Liver (tissue), 9 donors: ENCODE results near the gene ABCG5. TPM values are rescaled to one million over a fixed set of nuclear protein-coding genes. Genes with fewer than 3 reads are reported as not detected.

Experiments used
- DNase-seq: peaks from one replicate; pipeline ENCODE4 v3.0.0-alpha.2; 2017; ENCODE audit warnings: low spot score
- H3K27ac ChIP-seq, 2 donors: one replicate each; pipeline ENCODE4 v1.7.0; 2013; ENCODE audit warnings: inconsistent platforms in 2 of 2, low read length in 2 of 2, control low read depth in 1 of 2, low read depth in 1 of 2, mild to moderate bottlenecking in 1 of 2
- H3K27me3 ChIP-seq, 4 donors: one replicate each; pipeline versions ENCODE4 v1.6.1 to v1.7.0; 2013; ENCODE audit warnings: low read length in 3 of 4, inconsistent platforms in 1 of 4, mild to moderate bottlenecking in 1 of 4, moderate library complexity in 1 of 4; ENCODE audit not compliant: control insufficient read depth in 4 of 4, insufficient read depth in 4 of 4
- H3K36me3 ChIP-seq, 4 donors: one replicate each; pipeline versions ENCODE4 v1.6.1 to v1.7.0; 2013; ENCODE audit warnings: low read length in 3 of 4, mild to moderate bottlenecking in 3 of 4, low read depth in 1 of 4, moderate library complexity in 1 of 4; ENCODE audit not compliant: control insufficient read depth in 4 of 4, insufficient read depth in 3 of 4
- H3K4me1 ChIP-seq, 4 donors: one replicate each; pipeline versions ENCODE4 v1.6.1 to v1.7.0; 2013; ENCODE audit warnings: low read length in 3 of 4, mild to moderate bottlenecking in 3 of 4, moderate library complexity in 1 of 4; ENCODE audit not compliant: control insufficient read depth in 4 of 4, insufficient read depth in 4 of 4
- H3K4me3 ChIP-seq, 3 donors: one replicate each; pipeline versions ENCODE4 v1.6.1 to v1.7.0; 2013; ENCODE audit warnings: low read length in 3 of 3, control low read depth in 1 of 3, low read depth in 1 of 3, mild to moderate bottlenecking in 1 of 3
- H3K9ac ChIP-seq, 2 donors: one replicate each; pipeline ENCODE4 v1.7.0; 2013; ENCODE audit warnings: low read length in 2 of 2, mild to moderate bottlenecking in 2 of 2, moderate library complexity in 2 of 2, control low read depth in 1 of 2, low read depth in 1 of 2
- H3K9me3 ChIP-seq, 4 donors: one replicate each; pipeline versions ENCODE4 v1.6.1 to v1.7.0; 2013; ENCODE audit warnings: low read length in 3 of 4; ENCODE audit not compliant: control insufficient read depth in 4 of 4
- EGR1 ChIP-seq, 2 donors: IDR thresholded peaks; 2 replicates each; pipeline ENCODE4 v1.6.1; 2016 to 2018; ENCODE audit warnings: antibody characterized with exemption in 2 of 2, low read depth in 2 of 2
- FOXA1 ChIP-seq: IDR thresholded peaks from 2 replicates; pipeline ENCODE4 v1.6.1; 2016; ENCODE audit warnings: antibody characterized with exemption
- FOXA2 ChIP-seq: IDR thresholded peaks from 2 replicates; pipeline ENCODE4 v1.6.1; 2016; ENCODE audit warnings: antibody characterized with exemption
- GABPA ChIP-seq, 2 donors: IDR thresholded peaks in 1 of 2; conservative IDR thresholded peaks in 1 of 2; 2 replicates each; pipeline ENCODE4 v1.6.1; 2016; ENCODE audit warnings: antibody characterized with exemption in 2 of 2, mild to moderate bottlenecking in 1 of 2, moderate library complexity in 1 of 2
- HNF4A ChIP-seq, 2 donors: conservative IDR thresholded peaks; 2 replicates each; pipeline ENCODE4 v1.6.1; 2016; ENCODE audit warnings: antibody characterized with exemption in 2 of 2, mild to moderate bottlenecking in 2 of 2
- HNF4G ChIP-seq: IDR thresholded peaks from 2 replicates; pipeline ENCODE4 v1.6.1; 2016; ENCODE audit warnings: antibody characterized with exemption
- JUND ChIP-seq, 2 donors: IDR thresholded peaks; 2 replicates each; pipeline ENCODE4 v1.6.1; 2016; ENCODE audit warnings: antibody characterized with exemption in 2 of 2
- NR2F2 ChIP-seq: IDR thresholded peaks from 2 replicates; pipeline ENCODE4 v1.6.1; 2016; ENCODE audit warnings: antibody characterized with exemption
- RAD21 ChIP-seq, 2 donors: IDR thresholded peaks; 2 replicates each; pipeline ENCODE4 v1.6.1; 2016; ENCODE audit warnings: antibody characterized with exemption in 2 of 2, mild to moderate bottlenecking in 2 of 2
- SP1 ChIP-seq: IDR thresholded peaks from 2 replicates; pipeline ENCODE4 v1.6.1; 2018; ENCODE audit warnings: antibody characterized with exemption, mild to moderate bottlenecking
- YY1 ChIP-seq: IDR thresholded peaks from 2 replicates; pipeline ENCODE4 v1.6.1; 2016; ENCODE audit warnings: antibody characterized with exemption, mild to moderate bottlenecking
- WGBS: extraction: QIAGEN DNeasy Blood & Tissue Kit; methylation state at CpG from one replicate; pipeline ENCODE4 v1.1.7; 2013; 5-methylcytosine and 5-hydroxymethylcytosine counted together
- polyA plus RNA-seq, 2 donors: library from polyadenylated mRNA; stranded (reverse) in 1 of 2; unstranded in 1 of 2; fragments of 200-250 nt in 1 of 2; fragments of >200 nt in 1 of 2; fragmentation: Nextera tagmentation in 1 of 2; extraction: Ambion mirVana in 1 of 2; gene quantifications; one replicate each; pipeline versions ENCODE4 v1.2.1 to v1.2.3, GENCODE V29; 2013 to 2015
- total RNA-seq, 2 donors: library from RNA; depleted of rRNA; stranded (reverse); fragments of >200 nt; gene quantifications; one replicate each; pipeline ENCODE4 v1.2.3, GENCODE V29; 2014
- TF ChIP-seq, protein P1 (sequence below): IDR thresholded peaks from 2 replicates; pipeline ENCODE4 v1.6.1; 2016; ENCODE audit warnings: antibody characterized with exemption
- TF ChIP-seq, protein P2 (sequence below): IDR thresholded peaks from 2 replicates; pipeline ENCODE4 v1.6.1; 2016; ENCODE audit warnings: antibody characterized with exemption, mild to moderate bottlenecking
- TF ChIP-seq, protein P3 (sequence below): IDR thresholded peaks from 2 replicates; pipeline ENCODE4 v1.6.1; 2016; ENCODE audit warnings: antibody characterized with exemption
- TF ChIP-seq, protein P4 (sequence below): IDR thresholded peaks from 2 replicates; pipeline ENCODE4 v1.6.1; 2016; ENCODE audit warnings: antibody characterized with exemption
- donor health status: healthy.
- donor health status: healthy.
- donor health status: healthy.
- donor health status: healthy.
- donor health status: healthy.

ABCG5 gene
- total and polyA plus RNA-seq, 4 donors: 15.4 to 63.8 (median 38.5) TPM

DNA sequence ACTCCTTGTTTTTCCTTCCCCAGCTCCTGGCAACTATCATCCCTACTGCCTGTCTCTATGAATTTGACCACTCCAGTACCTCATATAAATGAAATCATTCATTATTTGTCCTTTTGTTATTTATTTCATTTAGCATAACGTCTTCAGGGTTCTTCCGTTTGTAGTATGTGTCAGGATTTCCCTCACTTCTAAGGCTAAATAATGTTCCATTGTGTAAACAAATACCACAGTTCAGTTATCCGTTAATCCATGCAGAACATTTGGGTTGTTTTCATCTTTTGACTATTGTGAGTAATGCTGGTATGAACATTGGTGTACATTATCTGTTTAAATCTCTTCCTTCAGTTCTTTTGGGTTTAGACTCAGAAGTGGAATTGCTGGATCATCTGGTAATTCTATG, 46.0 kb downstream of the ABCG5 start:
- Histone ChIP-seq H3K27me3 (no peaks in the 10 kb centered on the region), H3K9me3 (no peaks in the 10 kb centered on the region), H3K27ac (no peak overlapping the region), H3K4me1 (no peaks in the 10 kb centered on the region), H3K4me3 (no peak overlapping the region), H3K36me3 (no peaks in the 10 kb centered on the region), H3K9ac (no peak overlapping the region)
- WGBS: 88% methylated on average over 3 of the region's 3 CpGs
- no peak for DNase-seq
- TF ChIP-seq, protein P1, sequence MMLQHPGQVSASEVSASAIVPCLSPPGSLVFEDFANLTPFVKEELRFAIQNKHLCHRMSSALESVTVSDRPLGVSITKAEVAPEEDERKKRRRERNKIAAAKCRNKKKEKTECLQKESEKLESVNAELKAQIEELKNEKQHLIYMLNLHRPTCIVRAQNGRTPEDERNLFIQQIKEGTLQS: no peak
- TF ChIP-seq SP1 (no peak), RAD21 (IDR thresholded peaks at IDR 0.05) (no peak), YY1 (no peak)
- TF ChIP-seq, protein P2, sequence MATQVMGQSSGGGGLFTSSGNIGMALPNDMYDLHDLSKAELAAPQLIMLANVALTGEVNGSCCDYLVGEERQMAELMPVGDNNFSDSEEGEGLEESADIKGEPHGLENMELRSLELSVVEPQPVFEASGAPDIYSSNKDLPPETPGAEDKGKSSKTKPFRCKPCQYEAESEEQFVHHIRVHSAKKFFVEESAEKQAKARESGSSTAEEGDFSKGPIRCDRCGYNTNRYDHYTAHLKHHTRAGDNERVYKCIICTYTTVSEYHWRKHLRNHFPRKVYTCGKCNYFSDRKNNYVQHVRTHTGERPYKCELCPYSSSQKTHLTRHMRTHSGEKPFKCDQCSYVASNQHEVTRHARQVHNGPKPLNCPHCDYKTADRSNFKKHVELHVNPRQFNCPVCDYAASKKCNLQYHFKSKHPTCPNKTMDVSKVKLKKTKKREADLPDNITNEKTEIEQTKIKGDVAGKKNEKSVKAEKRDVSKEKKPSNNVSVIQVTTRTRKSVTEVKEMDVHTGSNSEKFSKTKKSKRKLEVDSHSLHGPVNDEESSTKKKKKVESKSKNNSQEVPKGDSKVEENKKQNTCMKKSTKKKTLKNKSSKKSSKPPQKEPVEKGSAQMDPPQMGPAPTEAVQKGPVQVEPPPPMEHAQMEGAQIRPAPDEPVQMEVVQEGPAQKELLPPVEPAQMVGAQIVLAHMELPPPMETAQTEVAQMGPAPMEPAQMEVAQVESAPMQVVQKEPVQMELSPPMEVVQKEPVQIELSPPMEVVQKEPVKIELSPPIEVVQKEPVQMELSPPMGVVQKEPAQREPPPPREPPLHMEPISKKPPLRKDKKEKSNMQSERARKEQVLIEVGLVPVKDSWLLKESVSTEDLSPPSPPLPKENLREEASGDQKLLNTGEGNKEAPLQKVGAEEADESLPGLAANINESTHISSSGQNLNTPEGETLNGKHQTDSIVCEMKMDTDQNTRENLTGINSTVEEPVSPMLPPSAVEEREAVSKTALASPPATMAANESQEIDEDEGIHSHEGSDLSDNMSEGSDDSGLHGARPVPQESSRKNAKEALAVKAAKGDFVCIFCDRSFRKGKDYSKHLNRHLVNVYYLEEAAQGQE: no peak

DNA sequence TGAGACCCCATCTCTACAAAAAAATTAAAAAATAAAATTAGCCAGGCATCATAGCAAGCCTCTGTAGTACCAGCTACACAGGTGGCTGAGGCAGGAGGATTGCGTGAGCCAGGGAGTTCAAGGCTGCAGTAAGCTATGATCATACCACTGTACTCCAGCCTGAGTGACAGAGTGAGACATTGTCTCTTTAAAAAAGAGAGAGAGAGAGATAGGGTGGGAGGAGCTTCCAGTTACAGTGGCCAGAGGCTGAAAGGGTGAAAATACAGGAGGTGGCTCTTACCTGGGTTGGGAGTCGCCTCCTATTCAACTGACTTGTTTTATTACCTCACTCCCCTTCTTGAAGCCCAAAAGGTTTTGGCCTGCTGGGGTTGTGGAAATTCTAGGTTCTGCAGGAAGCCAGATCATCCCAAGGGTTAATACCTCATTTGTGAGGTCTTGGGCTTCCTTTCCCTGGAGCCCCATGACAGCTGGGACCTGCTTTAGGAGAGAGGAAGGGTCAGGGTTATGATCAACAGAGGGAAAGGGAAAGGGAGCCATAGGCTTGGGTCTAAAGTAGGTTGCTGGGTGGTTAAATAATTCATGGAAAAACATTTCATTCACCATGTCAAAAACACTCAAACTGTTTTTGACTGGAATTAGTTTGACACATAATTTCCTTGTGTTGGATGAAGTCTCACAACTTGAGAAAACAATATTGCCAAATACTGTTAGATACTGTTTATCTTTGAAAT, 47.4 kb downstream of the ABCG5 start:
- H3K36me3 ChIP-seq: peaks cover 0 to 5% (median 0%) of the 10 kb centered on the region in 4 donors
- H3K9ac ChIP-seq: no peak overlapping the region
- 95% methylated on average over 2 of the region's 2 CpGs for WGBS

DNA sequence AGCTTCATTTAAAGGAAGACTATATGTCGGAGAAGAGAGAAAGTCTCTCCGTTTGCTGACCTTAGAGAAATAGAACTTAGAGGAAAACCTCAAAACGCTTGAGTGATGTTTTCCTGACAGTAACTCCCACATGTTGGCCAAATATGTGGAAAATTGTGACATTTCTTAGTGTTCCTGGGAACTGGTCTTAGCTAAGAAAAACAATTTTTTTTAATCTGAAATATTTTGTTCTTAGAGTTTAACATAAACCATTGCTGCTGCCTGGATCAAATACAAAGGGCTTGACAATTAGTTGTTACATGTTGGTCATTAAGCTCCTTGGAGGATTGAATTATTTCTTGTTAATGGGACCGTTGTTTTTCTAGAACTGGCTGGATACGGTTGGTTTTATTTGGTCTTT, 48.5 kb downstream of the ABCG5 start:
- no peak overlapping the region for H3K9ac ChIP-seq
- H3K4me3 ChIP-seq: no peak overlapping the region
- no peaks in the 10 kb centered on the region for H3K9me3 ChIP-seq
- H3K4me1 ChIP-seq: no peaks in the 10 kb centered on the region
- H3K27ac ChIP-seq: no peak overlapping the region
- DNase-seq: no peak
- H3K27me3 ChIP-seq: no peaks in the 10 kb centered on the region
- 91% methylated on average over 5 of the region's 5 CpGs for WGBS
- peaks cover 0 to 5% (median 0%) of the 10 kb centered on the region in 4 donors for H3K36me3 ChIP-seq
- no peak for TF ChIP-seq JUND (IDR thresholded peaks at IDR 0.05)
- TF ChIP-seq, protein P2: no peak
- no peak for TF ChIP-seq FOXA2
- TF ChIP-seq NR2F2: no peak
- no peak for TF ChIP-seq HNF4A (conservative IDR thresholded peaks at IDR 0.05)
- TF ChIP-seq, protein P1: no peak
- no peak for TF ChIP-seq GABPA (IDR thresholded peaks at IDR 0.05 in 1 of 2, conservative IDR thresholded peaks at IDR 0.05 in 1 of 2)
- TF ChIP-seq, protein P3, sequence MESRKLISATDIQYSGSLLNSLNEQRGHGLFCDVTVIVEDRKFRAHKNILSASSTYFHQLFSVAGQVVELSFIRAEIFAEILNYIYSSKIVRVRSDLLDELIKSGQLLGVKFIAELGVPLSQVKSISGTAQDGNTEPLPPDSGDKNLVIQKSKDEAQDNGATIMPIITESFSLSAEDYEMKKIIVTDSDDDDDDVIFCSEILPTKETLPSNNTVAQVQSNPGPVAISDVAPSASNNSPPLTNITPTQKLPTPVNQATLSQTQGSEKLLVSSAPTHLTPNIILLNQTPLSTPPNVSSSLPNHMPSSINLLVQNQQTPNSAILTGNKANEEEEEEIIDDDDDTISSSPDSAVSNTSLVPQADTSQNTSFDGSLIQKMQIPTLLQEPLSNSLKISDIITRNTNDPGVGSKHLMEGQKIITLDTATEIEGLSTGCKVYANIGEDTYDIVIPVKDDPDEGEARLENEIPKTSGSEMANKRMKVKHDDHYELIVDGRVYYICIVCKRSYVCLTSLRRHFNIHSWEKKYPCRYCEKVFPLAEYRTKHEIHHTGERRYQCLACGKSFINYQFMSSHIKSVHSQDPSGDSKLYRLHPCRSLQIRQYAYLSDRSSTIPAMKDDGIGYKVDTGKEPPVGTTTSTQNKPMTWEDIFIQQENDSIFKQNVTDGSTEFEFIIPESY: no peak
- TF ChIP-seq YY1: no peak
- no peak for TF ChIP-seq SP1
- no peak for TF ChIP-seq EGR1 (IDR thresholded peaks at IDR 0.05; ENCODE audit: low read depth in 2 of 2)
- no peak for TF ChIP-seq HNF4G
- TF ChIP-seq FOXA1: no peak

More for the DNA sequence above, 47.4 kb downstream of the ABCG5 start:
- DNase-seq: no peak
- Histone ChIP-seq H3K27me3 (no peaks in the 10 kb centered on the region), H3K27ac (no peak overlapping the region), H3K4me1 (no peaks in the 10 kb centered on the region), H3K9me3 (no peaks in the 10 kb centered on the region), H3K4me3 (no peak overlapping the region)
- no peak for TF ChIP-seq YY1
- TF ChIP-seq, protein P4, sequence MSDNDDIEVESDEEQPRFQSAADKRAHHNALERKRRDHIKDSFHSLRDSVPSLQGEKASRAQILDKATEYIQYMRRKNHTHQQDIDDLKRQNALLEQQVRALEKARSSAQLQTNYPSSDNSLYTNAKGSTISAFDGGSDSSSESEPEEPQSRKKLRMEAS: no peak
- no peak for TF ChIP-seq GABPA (IDR thresholded peaks at IDR 0.05 in 1 of 2, conservative IDR thresholded peaks at IDR 0.05 in 1 of 2)
- no peak for TF ChIP-seq NR2F2
